SK-N-SH treated with all-trans-retinoic acid at 6 μM for 48 hours (cell line): ENCODE data around the gene TJP3.

ENCODE experiments used
- BACH2 ChIP-seq: fragments of 250-450 bp; sonication (Bioruptor Pico); IDR thresholded peaks from 2 replicates; pipeline ENCODE4 v1.9.0; 2021; ENCODE audit warnings: mild to moderate bottlenecking, borderline replicate concordance
- CREB5 ChIP-seq: fragments of 250-450 bp; sonication (Bioruptor Pico); IDR thresholded peaks from 2 replicates; pipeline ENCODE4 v1.5.1; 2020; ENCODE audit warnings: low read depth, mild to moderate bottlenecking, moderate library complexity
- CSRNP3 ChIP-seq: fragments of 250-450 bp; sonication (Bioruptor Pico); IDR thresholded peaks from 2 replicates; pipeline ENCODE4 v1.5.1; 2021; ENCODE audit warnings: mild to moderate bottlenecking, moderate library complexity
- GLIS3 ChIP-seq: fragments of 250-450 bp; sonication (Bioruptor Pico); IDR thresholded peaks from 2 replicates; pipeline ENCODE4 v1.5.0; 2020; ENCODE audit warnings: mild to moderate bottlenecking, moderate library complexity
- ISL1 ChIP-seq: fragments of 250-450 bp; sonication (Bioruptor Pico); IDR thresholded peaks from 2 replicates; pipeline ENCODE4 v2.1.2; 2022; ENCODE audit warnings: mild to moderate bottlenecking, moderate library complexity
- PATZ1 ChIP-seq: fragments of 250-450 bp; sonication (Bioruptor Pico); IDR thresholded peaks from 2 replicates; pipeline ENCODE4 v1.8.0; 2020; ENCODE audit warnings: mild to moderate bottlenecking, moderate library complexity, borderline replicate concordance
- SNAI2 ChIP-seq: fragments of 250-450 bp; sonication (Bioruptor Pico); IDR thresholded peaks from 2 replicates; pipeline ENCODE4 v1.5.0; 2020; ENCODE audit warnings: mild to moderate bottlenecking, moderate library complexity
- TCF4 ChIP-seq: fragments of 250-450 bp; sonication (Bioruptor Pico); IDR thresholded peaks from 2 replicates; pipeline ENCODE4 v1.8.0; 2021; ENCODE audit warnings: mild to moderate bottlenecking, moderate library complexity, borderline replicate concordance
- TSHZ2 ChIP-seq: fragments of 250-450 bp; sonication (Bioruptor Pico); IDR thresholded peaks from 2 replicates; pipeline ENCODE4 v1.5.0; 2020; ENCODE audit warnings: mild to moderate bottlenecking, moderate library complexity
- ZC3H10 ChIP-seq: fragments of 250-450 bp; sonication (Bioruptor Pico); IDR thresholded peaks from 2 replicates; pipeline ENCODE4 v1.5.1; 2021; ENCODE audit warnings: mild to moderate bottlenecking, moderate library complexity
- ZFP30 ChIP-seq: fragments of 450-650 bp; formaldehyde crosslinking; IDR thresholded peaks from 2 replicates; pipeline ENCODE4 v1.5.0; 2022; ENCODE audit warnings: mild to moderate bottlenecking, moderate library complexity
- ZNF70 ChIP-seq: fragments of 450-650 bp; formaldehyde crosslinking; IDR thresholded peaks from 2 replicates; pipeline ENCODE4 v1.5.0; 2020; ENCODE audit warnings: mild to moderate bottlenecking, moderate library complexity
- ZNF8 ChIP-seq: fragments of 450-650 bp; formaldehyde crosslinking; IDR thresholded peaks from 2 replicates; pipeline ENCODE4 v1.5.0; 2020; ENCODE audit warnings: mild to moderate bottlenecking, moderate library complexity

- TF ChIP-seq TSHZ2 (CRISPR knock-in tag) (no peak), SNAI2 (CRISPR knock-in tag) (no peak), PATZ1 (CRISPR knock-in tag) (no peak; the same call in 1 of the 2 replicates), CREB5 (no peak), ZFP30 (CRISPR knock-in tag) (no peak), ISL1 (CRISPR knock-in tag) (no peak), ZNF8 (no peak), ZC3H10 (CRISPR knock-in tag) (no peak), BACH2 (CRISPR knock-in tag) (no peak), CSRNP3 (CRISPR knock-in tag) (no peak), TCF4 (CRISPR knock-in tag) (no peak), GLIS3 (CRISPR knock-in tag) (no peak), ZNF70 (no peak)
Measured at GRCh38 chr19:3698974-3699740, 9.0 kb upstream of the TJP3 start.
